Panc1 (cell line): Measurements from ENCODE around the gene CELF2. TPM values are rescaled to one million over a fixed set of nuclear protein-coding genes. Genes with fewer than 3 reads are reported as not detected.

Experiments
- ATAC-seq: fragments of 200-7000 bp; cut with Tn5 transposase; 2 replicates; pipeline ENCODE4 v1.9.1; 2020; ENCODE audit warnings: mild to moderate bottlenecking, moderate library complexity
- BruUV-seq: library from RNA; stranded (reverse); fragments of 400-500 nt; replicated peaks from 2 replicates; lab custom pipeline; 2021; lab: Mats Ljungman, UMichigan
- CTCF ChIA-PET: fragments of 300-600 bp; sonication (Branson Sonifier 250); formaldehyde crosslinking; loops from one replicate; lab custom pipeline; 2022; ENCODE audit warnings: antibody characterized with exemption; lab: Charles Lee
- POLR2A ChIA-PET: fragments of 300-600 bp; sonication (Branson Sonifier 250); formaldehyde crosslinking; loops from one replicate; lab custom pipeline; 2022; ENCODE audit warnings: antibody characterized with exemption; lab: Charles Lee
- DNase-seq: peaks from one replicate; pipeline ENCODE4 v3.0.0-alpha.2; 2010; ENCODE audit warnings: low read depth, low spot score
- H3K27ac ChIP-seq: 2 replicates; pipeline ENCODE4 v1.5.1; 2011; ENCODE audit warnings: mild to moderate bottlenecking, low read length, inconsistent platforms
- H3K27me3 ChIP-seq: fragments of 200-500 bp; sonication (Bioruptor generic); 2 replicates; pipeline ENCODE4 v1.6.0; 2014; ENCODE audit warnings: low read length, inconsistent platforms; ENCODE audit not compliant: control insufficient read depth, insufficient read depth
- H3K36me3 ChIP-seq: fragments of 200-500 bp; sonication (Bioruptor generic); 2 replicates; pipeline ENCODE4 v1.5.1; 2014; ENCODE audit warnings: inconsistent platforms, mild to moderate bottlenecking, low read length, moderate library complexity; ENCODE audit not compliant: control insufficient read depth, insufficient read depth
- H3K4me1 ChIP-seq: 2 replicates; pipeline ENCODE4 v1.5.1; 2011; ENCODE audit warnings: inconsistent platforms, mild to moderate bottlenecking, low read length, moderate library complexity; ENCODE audit not compliant: control insufficient read depth, insufficient read depth
- H3K4me3 ChIP-seq, 2 experiments: 2 replicates each; pipeline ENCODE4 v1.5.1; 2011 to 2012; ENCODE audit warnings: low read depth in 2 of 2, low read length in 2 of 2, mild to moderate bottlenecking in 2 of 2, inconsistent platforms in 1 of 2, moderate library complexity in 1 of 2
- H3K9me3 ChIP-seq: fragments of 200-500 bp; sonication (Bioruptor generic); 2 replicates; pipeline ENCODE4 v1.5.1; 2014; ENCODE audit warnings: low read depth, mild to moderate bottlenecking, inconsistent platforms, low read length, moderate library complexity; ENCODE audit not compliant: control insufficient read depth, insufficient read depth
- POLR2AphosphoS5 ChIP-seq: IDR thresholded peaks from 2 replicates; pipeline ENCODE4 v1.6.1; 2012; ENCODE audit warnings: mild to moderate bottlenecking, low read depth, low read length, moderate library complexity
- SIN3A ChIP-seq: IDR thresholded peaks from 2 replicates; pipeline ENCODE4 v1.6.1; 2012; ENCODE audit warnings: low read depth, mild to moderate bottlenecking, low read length, moderate library complexity, borderline replicate concordance; ENCODE audit not compliant: insufficient read depth
- TCF7L2 ChIP-seq: IDR thresholded peaks from 2 replicates; pipeline ENCODE4 v1.6.1; 2011; ENCODE audit warnings: mild to moderate bottlenecking, low read depth, low read length, inconsistent platforms
- in situ Hi-C: cut with HindIII; loops from 2 replicates; pipeline ENCODE4 v1.10.0; 2016; ENCODE audit warnings: low sequenced_read_pairs, low pct_unique_long_range_greater_than_20kb
- intact Hi-C: fragments of 100-400 bp; cut with micrococcal nuclease; formaldehyde crosslinking; loops from one replicate; pipeline ENCODE4 v1.10.0; 2022; ENCODE audit not compliant: unreplicated experiment
- total RNA-seq: library from RNA; stranded (reverse); gene quantifications from one replicate; pipeline ENCODE4 v1.2.1, GENCODE V29; 2021; ENCODE audit not compliant: unreplicated experiment
- TF ChIP-seq, protein P1 (sequence below): fragments of 450-650 bp; IDR thresholded peaks from 2 replicates; pipeline ENCODE4 v1.5.1; 2017; ENCODE audit warnings: mild to moderate bottlenecking
- TF ChIP-seq, protein P2 (sequence below), 2 experiments: IDR thresholded peaks; 2 replicates each; pipeline ENCODE4 v1.6.1; 2011 to 2012; ENCODE audit warnings: low read depth in 2 of 2, control low read depth in 1 of 2, low read length in 1 of 2, mild to moderate bottlenecking in 1 of 2, moderate library complexity in 1 of 2; ENCODE audit not compliant: insufficient read depth in 1 of 2

Gene CELF2
- total RNA-seq, 1 experiment from 2014 or later, result 0.44 TPM

DNA sequence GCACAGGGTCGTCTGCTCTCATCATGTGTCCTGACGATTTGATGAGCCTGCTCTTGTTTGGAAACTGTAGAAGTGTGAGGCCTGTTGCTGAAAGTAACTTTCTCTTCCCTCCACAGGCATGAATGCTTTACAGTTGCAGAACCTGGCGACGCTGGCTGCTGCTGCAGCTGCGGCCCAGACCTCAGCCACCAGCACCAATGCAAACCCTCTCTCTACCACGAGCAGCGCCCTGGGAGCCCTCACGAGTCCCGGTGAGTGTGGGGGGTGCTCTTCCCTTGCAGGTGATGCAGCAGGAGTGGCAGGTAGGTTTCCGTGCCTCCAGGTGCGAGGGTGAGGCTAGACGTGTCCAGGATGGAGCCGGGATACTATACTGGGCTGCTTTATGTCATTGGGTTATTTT is 270.6 kb downstream of the CELF2 start:
- H3K27me3 ChIP-seq, result no peaks in the 10 kb centered on the region
- no peak for ATAC-seq
- H3K27ac ChIP-seq, result no peak overlapping the region
- no TSS peak for BruUV-seq
- no peak overlapping the region for H3K4me3 ChIP-seq
- no peak for DNase-seq
- no peaks in the 10 kb centered on the region for H3K4me1 ChIP-seq
- intact Hi-C loops (no loop called here), in situ Hi-C loops (no loop called here)
- ChIA-PET POLR2A (no interaction called here), CTCF (no interaction called here)
- TF ChIP-seq, protein P1, sequence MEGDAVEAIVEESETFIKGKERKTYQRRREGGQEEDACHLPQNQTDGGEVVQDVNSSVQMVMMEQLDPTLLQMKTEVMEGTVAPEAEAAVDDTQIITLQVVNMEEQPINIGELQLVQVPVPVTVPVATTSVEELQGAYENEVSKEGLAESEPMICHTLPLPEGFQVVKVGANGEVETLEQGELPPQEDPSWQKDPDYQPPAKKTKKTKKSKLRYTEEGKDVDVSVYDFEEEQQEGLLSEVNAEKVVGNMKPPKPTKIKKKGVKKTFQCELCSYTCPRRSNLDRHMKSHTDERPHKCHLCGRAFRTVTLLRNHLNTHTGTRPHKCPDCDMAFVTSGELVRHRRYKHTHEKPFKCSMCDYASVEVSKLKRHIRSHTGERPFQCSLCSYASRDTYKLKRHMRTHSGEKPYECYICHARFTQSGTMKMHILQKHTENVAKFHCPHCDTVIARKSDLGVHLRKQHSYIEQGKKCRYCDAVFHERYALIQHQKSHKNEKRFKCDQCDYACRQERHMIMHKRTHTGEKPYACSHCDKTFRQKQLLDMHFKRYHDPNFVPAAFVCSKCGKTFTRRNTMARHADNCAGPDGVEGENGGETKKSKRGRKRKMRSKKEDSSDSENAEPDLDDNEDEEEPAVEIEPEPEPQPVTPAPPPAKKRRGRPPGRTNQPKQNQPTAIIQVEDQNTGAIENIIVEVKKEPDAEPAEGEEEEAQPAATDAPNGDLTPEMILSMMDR, result no peak
- TF ChIP-seq, protein P2, sequence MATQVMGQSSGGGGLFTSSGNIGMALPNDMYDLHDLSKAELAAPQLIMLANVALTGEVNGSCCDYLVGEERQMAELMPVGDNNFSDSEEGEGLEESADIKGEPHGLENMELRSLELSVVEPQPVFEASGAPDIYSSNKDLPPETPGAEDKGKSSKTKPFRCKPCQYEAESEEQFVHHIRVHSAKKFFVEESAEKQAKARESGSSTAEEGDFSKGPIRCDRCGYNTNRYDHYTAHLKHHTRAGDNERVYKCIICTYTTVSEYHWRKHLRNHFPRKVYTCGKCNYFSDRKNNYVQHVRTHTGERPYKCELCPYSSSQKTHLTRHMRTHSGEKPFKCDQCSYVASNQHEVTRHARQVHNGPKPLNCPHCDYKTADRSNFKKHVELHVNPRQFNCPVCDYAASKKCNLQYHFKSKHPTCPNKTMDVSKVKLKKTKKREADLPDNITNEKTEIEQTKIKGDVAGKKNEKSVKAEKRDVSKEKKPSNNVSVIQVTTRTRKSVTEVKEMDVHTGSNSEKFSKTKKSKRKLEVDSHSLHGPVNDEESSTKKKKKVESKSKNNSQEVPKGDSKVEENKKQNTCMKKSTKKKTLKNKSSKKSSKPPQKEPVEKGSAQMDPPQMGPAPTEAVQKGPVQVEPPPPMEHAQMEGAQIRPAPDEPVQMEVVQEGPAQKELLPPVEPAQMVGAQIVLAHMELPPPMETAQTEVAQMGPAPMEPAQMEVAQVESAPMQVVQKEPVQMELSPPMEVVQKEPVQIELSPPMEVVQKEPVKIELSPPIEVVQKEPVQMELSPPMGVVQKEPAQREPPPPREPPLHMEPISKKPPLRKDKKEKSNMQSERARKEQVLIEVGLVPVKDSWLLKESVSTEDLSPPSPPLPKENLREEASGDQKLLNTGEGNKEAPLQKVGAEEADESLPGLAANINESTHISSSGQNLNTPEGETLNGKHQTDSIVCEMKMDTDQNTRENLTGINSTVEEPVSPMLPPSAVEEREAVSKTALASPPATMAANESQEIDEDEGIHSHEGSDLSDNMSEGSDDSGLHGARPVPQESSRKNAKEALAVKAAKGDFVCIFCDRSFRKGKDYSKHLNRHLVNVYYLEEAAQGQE (IDR thresholded peaks at IDR 0.05; ENCODE audit: insufficient read depth in 1 of 2, low read depth in 2 of 2, low read length in 1 of 2), result no peak
- TF ChIP-seq SIN3A (no peak), POLR2AphosphoS5 (no peak), TCF7L2 (no peak)
- H3K36me3 ChIP-seq, result no peaks in the 10 kb centered on the region
- H3K9me3 ChIP-seq, result no peaks in the 10 kb centered on the region

DNA sequence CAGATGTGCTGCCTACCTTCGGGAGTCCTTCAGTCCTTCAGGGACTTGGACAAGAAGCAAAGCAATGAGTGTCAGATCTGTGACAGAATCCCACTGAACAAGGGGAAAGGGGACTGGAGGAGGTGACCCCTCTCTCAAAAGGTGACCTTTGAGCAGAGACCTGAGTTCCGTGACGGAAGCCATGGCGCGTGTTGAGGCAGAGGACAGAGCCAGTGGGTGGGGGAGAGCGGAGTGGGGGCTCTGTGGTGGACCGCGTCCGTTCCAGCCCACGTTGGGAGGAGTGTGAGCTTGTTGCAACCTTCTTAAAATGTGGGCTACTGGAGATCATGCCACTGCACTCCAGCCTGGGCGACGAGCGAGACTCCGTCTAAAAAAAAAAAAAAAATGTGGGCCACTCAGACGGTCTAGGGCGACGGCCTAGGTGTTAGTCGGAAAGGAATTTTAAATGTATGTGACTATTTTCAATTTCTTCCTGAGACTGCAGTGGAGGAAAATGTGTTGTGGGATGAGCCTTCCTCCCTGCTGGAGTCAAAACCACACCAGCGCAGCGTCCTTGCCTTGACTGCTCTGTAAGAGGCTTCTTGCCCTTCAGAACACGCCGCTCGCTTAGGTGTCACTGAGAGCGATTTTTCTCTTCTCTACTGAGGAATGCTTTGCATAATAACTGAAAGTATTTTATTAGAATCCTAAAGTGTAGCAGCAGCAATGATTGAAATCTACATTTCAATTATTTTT is 272.7 kb downstream of the CELF2 start:
- no peak overlapping the region for H3K27ac ChIP-seq
- no peak overlapping the region for H3K4me3 ChIP-seq
- ChIA-PET POLR2A (no interaction called here), CTCF (no interaction called here)
- no peaks in the 10 kb centered on the region for H3K27me3 ChIP-seq
- no peaks in the 10 kb centered on the region for H3K9me3 ChIP-seq
- in situ Hi-C loops (no loop called here), intact Hi-C loops (no loop called here)
- TF ChIP-seq, protein P2 (IDR thresholded peaks at IDR 0.05; ENCODE audit: insufficient read depth in 1 of 2, low read depth in 2 of 2, low read length in 1 of 2), result no peak
- TF ChIP-seq SIN3A (no peak), POLR2AphosphoS5 (no peak), TCF7L2 (no peak)
- TF ChIP-seq, protein P1, result no peak
- DNase-seq (no peak), ATAC-seq (no peak)
- no peaks in the 10 kb centered on the region for H3K36me3 ChIP-seq
- no TSS peak for BruUV-seq
- H3K4me1 ChIP-seq, result no peaks in the 10 kb centered on the region
